HCT116 (cell line): ENCODE results near the gene GNLY. TPM values are rescaled to one million over a fixed set of nuclear protein-coding genes. Genes with fewer than 3 reads are reported as not detected.

Source experiments
- ATAC-seq: fragments of 200-7000 bp; cut with Tn5 transposase; 2 replicates; pipeline ENCODE4 v1.9.1; 2020; ENCODE audit warnings: mild to moderate bottlenecking, moderate library complexity
- BruUV-seq: library from RNA; stranded (reverse); fragments of 400-500 nt; replicated peaks from 2 replicates; lab custom pipeline; 2021; lab: Mats Ljungman, UMichigan
- CTCF ChIA-PET: fragments of 300-600 bp; sonication (Branson Sonifier 250); formaldehyde crosslinking; loops from one replicate; lab custom pipeline; 2021; ENCODE audit warnings: antibody characterized with exemption; lab: Charles Lee
- POLR2A ChIA-PET: fragments of 300-600, 350-600 bp; sonication (Branson Sonifier 250); formaldehyde crosslinking; loops from one replicate; lab custom pipeline; 2021; ENCODE audit warnings: antibody characterized with exemption; lab: Charles Lee
- RAD21 ChIA-PET, 2 experiments: fragments of 300-600 bp; sonication (Branson Sonifier 250); formaldehyde crosslinking; loops; one replicate each; lab custom pipeline; 2023; ENCODE audit warnings: low total read pairs in 2 of 2; ENCODE audit not compliant: uncharacterized antibody in 2 of 2, unreplicated experiment in 2 of 2, low non-redundant PET in 1 of 2; lab: Charles Lee
- DNase-seq: peaks from one replicate; pipeline ENCODE4 v3.0.0-alpha.2; 2010; ENCODE audit warnings: low read depth, low spot score
- H2AFZ ChIP-seq: fragments of 200-600 bp; shearing (Covaris generic), sonication (generic); 2 replicates; pipeline ENCODE4 v1.6.1; 2017; ENCODE audit warnings: low read depth, mixed run types, mixed read lengths, antibody characterized with exemption, low read length; ENCODE audit not compliant: poor library complexity, severe bottlenecking
- H3K27ac ChIP-seq: 2 replicates; pipeline ENCODE4 v1.5.1; 2012; ENCODE audit warnings: low read depth, low read length
- H3K27me3 ChIP-seq: fragments of 200-600 bp; sonication (generic); 2 replicates; pipeline ENCODE4 v1.6.1; 2016; ENCODE audit warnings: mixed run types, low read length, mixed read lengths; ENCODE audit not compliant: insufficient read depth
- H3K36me3 ChIP-seq, 2 experiments: fragments of 200-500 bp in 1 of 2; fragments of 200-600 bp in 1 of 2; sonication (Bioruptor generic) in 1 of 2; sonication (generic) in 1 of 2; 2 replicates each; pipeline versions ENCODE4 v1.5.1 to v1.6.1; 2014 to 2016; ENCODE audit warnings: low read length in 2 of 2, inconsistent platforms in 1 of 2, mixed read lengths in 1 of 2, mixed run types in 1 of 2; ENCODE audit not compliant: insufficient read depth in 2 of 2, control insufficient read depth in 1 of 2
- H3K4me1 ChIP-seq, 2 experiments: fragments of 200-600 bp in 1 of 2; sonication (generic) in 1 of 2; 2 replicates each; pipeline versions ENCODE4 v1.5.1 to v1.6.1; 2012 to 2017; ENCODE audit warnings: low read length in 2 of 2, inconsistent platforms in 1 of 2, mild to moderate bottlenecking in 1 of 2, mixed read lengths in 1 of 2, mixed run types in 1 of 2, moderate library complexity in 1 of 2; ENCODE audit not compliant: insufficient read depth in 2 of 2, control insufficient read depth in 1 of 2
- H3K4me2 ChIP-seq: fragments of 200-600 bp; sonication (generic); 2 replicates; pipeline ENCODE4 v1.6.1; 2017; ENCODE audit warnings: mixed run types, low read length, mixed read lengths
- H3K4me3 ChIP-seq, 2 experiments: fragments of 200-600 bp in 1 of 2; sonication (generic) in 1 of 2; replicated peaks in 1 of 2; 2 replicates each; pipeline ENCODE4 v1.5.1; 2011 to 2016; ENCODE audit warnings: low read length in 2 of 2, control low read depth in 1 of 2, low read depth in 1 of 2, mild to moderate bottlenecking in 1 of 2, mixed read lengths in 1 of 2, mixed run types in 1 of 2
- H3K79me2 ChIP-seq: fragments of 200-600 bp; sonication (generic); 2 replicates; pipeline ENCODE4 v1.6.1; 2017; ENCODE audit warnings: mild to moderate bottlenecking, mixed run types, low read length, moderate library complexity, mixed read lengths; ENCODE audit not compliant: insufficient read depth
- H3K9ac ChIP-seq: fragments of 200-600 bp; sonication (generic); 2 replicates; pipeline ENCODE4 v1.6.1; 2016; ENCODE audit warnings: low read length, mixed read lengths
- H3K9me2 ChIP-seq: fragments of 200-600 bp; sonication (generic), shearing (Covaris generic); 2 replicates; pipeline ENCODE4 v1.6.1; 2017; ENCODE audit warnings: mixed run types, mild to moderate bottlenecking, moderate library complexity; ENCODE audit not compliant: insufficient read depth
- H3K9me3 ChIP-seq, 2 experiments: fragments of 200-500 bp in 1 of 2; fragments of 200-600 bp in 1 of 2; sonication (Bioruptor generic) in 1 of 2; sonication (generic) in 1 of 2; 2 replicates each; pipeline ENCODE4 v1.6.1; 2014 to 2017; ENCODE audit warnings: low read length in 2 of 2, mixed read lengths in 2 of 2, inconsistent platforms in 1 of 2, low read depth in 1 of 2, mild to moderate bottlenecking in 1 of 2, mixed run types in 1 of 2, moderate library complexity in 1 of 2; ENCODE audit not compliant: control insufficient read depth in 1 of 2, insufficient read depth in 1 of 2
- H4K20me1 ChIP-seq: fragments of 200-600 bp; sonication (generic), shearing (Covaris generic); 2 replicates; pipeline ENCODE4 v1.6.1; 2017; ENCODE audit warnings: mixed run types, mild to moderate bottlenecking, moderate library complexity; ENCODE audit not compliant: insufficient read depth
- CBX3 ChIP-seq: IDR thresholded peaks from 2 replicates; pipeline ENCODE4 v1.6.1; 2012; ENCODE audit warnings: low read depth
- CEBPB ChIP-seq: IDR thresholded peaks from 2 replicates; pipeline ENCODE4 v1.6.1; 2012; ENCODE audit warnings: low read depth
- ELF1 ChIP-seq: IDR thresholded peaks from 2 replicates; pipeline ENCODE4 v1.6.1; 2012; ENCODE audit warnings: low read depth, borderline replicate concordance
- EZH2 ChIP-seq: fragments of 200-600 bp; sonication (generic); IDR thresholded peaks from 2 replicates; pipeline ENCODE4 v1.6.1; 2017; ENCODE audit warnings: antibody characterized with exemption, mixed run types
- EZH2phosphoT487 ChIP-seq: fragments of 200-600 bp; IDR thresholded peaks from 2 replicates; pipeline ENCODE4 v1.6.1; 2018; ENCODE audit warnings: antibody characterized with exemption, borderline replicate concordance
- FOSL1 ChIP-seq: IDR thresholded peaks from 2 replicates; pipeline ENCODE4 v1.6.1; 2012; ENCODE audit warnings: low read depth
- POLR2A ChIP-seq: IDR thresholded peaks from 2 replicates; pipeline ENCODE4 v1.7.0; 2011; ENCODE audit warnings: borderline replicate concordance; ENCODE audit not compliant: insufficient read depth, insufficient read length; ENCODE audit errors: extremely low read depth
- POLR2AphosphoS5 ChIP-seq: IDR thresholded peaks from 2 replicates; pipeline ENCODE4 v1.6.1; 2011; ENCODE audit warnings: mild to moderate bottlenecking, low read depth, low read length, moderate library complexity
- RAD21 ChIP-seq: IDR thresholded peaks from 2 replicates; pipeline ENCODE4 v1.6.1; 2012; ENCODE audit warnings: low read depth, mild to moderate bottlenecking
- SIN3A ChIP-seq: IDR thresholded peaks from 2 replicates; pipeline ENCODE4 v1.6.1; 2012; ENCODE audit warnings: low read depth
- SP1 ChIP-seq: IDR thresholded peaks from 2 replicates; pipeline ENCODE4 v1.6.1; 2012; ENCODE audit warnings: low read depth
- SRF ChIP-seq: IDR thresholded peaks from 2 replicates; pipeline ENCODE4 v1.6.1; 2012; ENCODE audit warnings: low read depth
- TCF7L2 ChIP-seq: IDR thresholded peaks from 2 replicates; pipeline ENCODE4 v1.7.0; 2011; ENCODE audit warnings: borderline replicate concordance, inconsistent platforms; ENCODE audit not compliant: insufficient read depth, insufficient read length; ENCODE audit errors: extremely low read depth
- YY1 ChIP-seq: IDR thresholded peaks from 2 replicates; pipeline ENCODE4 v1.6.1; 2011; ENCODE audit warnings: low read length, low read depth, moderate library complexity, mild to moderate bottlenecking; ENCODE audit not compliant: insufficient replicate concordance; ENCODE audit errors: extremely low read depth
- ZFX ChIP-seq: fragments of 450-650 bp; IDR thresholded peaks from 2 replicates; pipeline ENCODE4 v1.6.1; 2017
- ZNF274 ChIP-seq: fragments of 200-500 bp; sonication (Bioruptor generic); IDR thresholded peaks from 2 replicates; pipeline ENCODE4 v1.6.1; 2014; ENCODE audit warnings: mild to moderate bottlenecking, low read depth, low read length, inconsistent platforms
- intact Hi-C: fragments of 100-400 bp; cut with micrococcal nuclease; formaldehyde crosslinking; loops from 2 replicates; pipeline ENCODE4 v1.10.0; 2022
- total RNA-seq: library from RNA; stranded (reverse); gene quantifications from one replicate; pipeline ENCODE4 v1.2.1, GENCODE V29; 2021; ENCODE audit not compliant: unreplicated experiment
- TF ChIP-seq, protein P1 (sequence below): IDR thresholded peaks from 2 replicates; pipeline ENCODE4 v1.6.1; 2012
- TF ChIP-seq, protein P2 (sequence below): IDR thresholded peaks from 2 replicates; pipeline ENCODE4 v1.6.1; 2012; ENCODE audit warnings: low read depth
- TF ChIP-seq, protein P3 (sequence below), 3 experiments: fragments of 200-600 bp in 1 of 3; sonication (generic) in 1 of 3; IDR thresholded peaks in 2 of 3; conservative IDR thresholded peaks in 1 of 3; 2 replicates each; pipeline ENCODE4 v1.5.1; 2012 to 2017; ENCODE audit warnings: low read depth in 2 of 3, low read length in 2 of 3, antibody characterized with exemption in 1 of 3, borderline replicate concordance in 1 of 3, control low read depth in 1 of 3, mild to moderate bottlenecking in 1 of 3, mixed read lengths in 1 of 3, mixed run types in 1 of 3, moderate library complexity in 1 of 3; ENCODE audit not compliant: insufficient read depth in 1 of 3
- TF ChIP-seq, protein P4 (sequence below): IDR thresholded peaks from 2 replicates; pipeline ENCODE4 v1.6.1; 2012

The GNLY gene
- total RNA-seq, 1 experiment from 2014 or later: 0.74 TPM

DNA sequence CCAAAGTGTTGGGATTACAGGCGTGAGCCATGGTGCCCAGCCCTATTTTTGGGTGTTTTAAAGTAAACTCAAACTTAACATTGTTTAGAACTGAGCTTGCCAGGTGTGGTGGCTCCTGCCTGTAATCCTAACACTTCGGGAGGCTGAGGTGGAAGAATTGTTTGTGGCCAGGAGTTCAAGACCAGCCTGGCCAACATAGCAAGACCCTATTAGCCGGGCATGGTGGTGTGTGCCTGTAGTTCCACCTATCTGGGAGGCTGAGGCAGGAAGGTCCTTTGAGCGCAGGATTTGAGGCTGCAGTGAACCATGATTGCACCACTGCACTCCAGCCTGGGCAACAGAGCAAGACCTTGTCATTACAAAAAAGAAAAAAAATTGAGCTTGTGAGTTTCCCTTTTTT lies 43.7 kb upstream of the GNLY start:
- ChIA-PET CTCF (no interaction called here), RAD21 (no interaction called here)
- H3K9me3 ChIP-seq: no peaks in the 10 kb centered on the region
- no peaks in the 10 kb centered on the region for H3K27me3 ChIP-seq
- ATAC-seq: no peak
- intact Hi-C loops: no loop called here
- H4K20me1 ChIP-seq: no peaks in the 10 kb centered on the region
- no peak overlapping the region for H3K4me2 ChIP-seq
- no peak for DNase-seq
- H3K36me3 ChIP-seq: peaks cover 44 to 64% of the 10 kb centered on the region in 2 experiments
- TF ChIP-seq EZH2phosphoT487: no peak
- no peak for TF ChIP-seq CEBPB
- TF ChIP-seq SRF: no peak
- TF ChIP-seq, protein P1, sequence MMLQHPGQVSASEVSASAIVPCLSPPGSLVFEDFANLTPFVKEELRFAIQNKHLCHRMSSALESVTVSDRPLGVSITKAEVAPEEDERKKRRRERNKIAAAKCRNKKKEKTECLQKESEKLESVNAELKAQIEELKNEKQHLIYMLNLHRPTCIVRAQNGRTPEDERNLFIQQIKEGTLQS: no peak
- TF ChIP-seq, protein P2, sequence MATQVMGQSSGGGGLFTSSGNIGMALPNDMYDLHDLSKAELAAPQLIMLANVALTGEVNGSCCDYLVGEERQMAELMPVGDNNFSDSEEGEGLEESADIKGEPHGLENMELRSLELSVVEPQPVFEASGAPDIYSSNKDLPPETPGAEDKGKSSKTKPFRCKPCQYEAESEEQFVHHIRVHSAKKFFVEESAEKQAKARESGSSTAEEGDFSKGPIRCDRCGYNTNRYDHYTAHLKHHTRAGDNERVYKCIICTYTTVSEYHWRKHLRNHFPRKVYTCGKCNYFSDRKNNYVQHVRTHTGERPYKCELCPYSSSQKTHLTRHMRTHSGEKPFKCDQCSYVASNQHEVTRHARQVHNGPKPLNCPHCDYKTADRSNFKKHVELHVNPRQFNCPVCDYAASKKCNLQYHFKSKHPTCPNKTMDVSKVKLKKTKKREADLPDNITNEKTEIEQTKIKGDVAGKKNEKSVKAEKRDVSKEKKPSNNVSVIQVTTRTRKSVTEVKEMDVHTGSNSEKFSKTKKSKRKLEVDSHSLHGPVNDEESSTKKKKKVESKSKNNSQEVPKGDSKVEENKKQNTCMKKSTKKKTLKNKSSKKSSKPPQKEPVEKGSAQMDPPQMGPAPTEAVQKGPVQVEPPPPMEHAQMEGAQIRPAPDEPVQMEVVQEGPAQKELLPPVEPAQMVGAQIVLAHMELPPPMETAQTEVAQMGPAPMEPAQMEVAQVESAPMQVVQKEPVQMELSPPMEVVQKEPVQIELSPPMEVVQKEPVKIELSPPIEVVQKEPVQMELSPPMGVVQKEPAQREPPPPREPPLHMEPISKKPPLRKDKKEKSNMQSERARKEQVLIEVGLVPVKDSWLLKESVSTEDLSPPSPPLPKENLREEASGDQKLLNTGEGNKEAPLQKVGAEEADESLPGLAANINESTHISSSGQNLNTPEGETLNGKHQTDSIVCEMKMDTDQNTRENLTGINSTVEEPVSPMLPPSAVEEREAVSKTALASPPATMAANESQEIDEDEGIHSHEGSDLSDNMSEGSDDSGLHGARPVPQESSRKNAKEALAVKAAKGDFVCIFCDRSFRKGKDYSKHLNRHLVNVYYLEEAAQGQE: no peak
- TF ChIP-seq, protein P3, sequence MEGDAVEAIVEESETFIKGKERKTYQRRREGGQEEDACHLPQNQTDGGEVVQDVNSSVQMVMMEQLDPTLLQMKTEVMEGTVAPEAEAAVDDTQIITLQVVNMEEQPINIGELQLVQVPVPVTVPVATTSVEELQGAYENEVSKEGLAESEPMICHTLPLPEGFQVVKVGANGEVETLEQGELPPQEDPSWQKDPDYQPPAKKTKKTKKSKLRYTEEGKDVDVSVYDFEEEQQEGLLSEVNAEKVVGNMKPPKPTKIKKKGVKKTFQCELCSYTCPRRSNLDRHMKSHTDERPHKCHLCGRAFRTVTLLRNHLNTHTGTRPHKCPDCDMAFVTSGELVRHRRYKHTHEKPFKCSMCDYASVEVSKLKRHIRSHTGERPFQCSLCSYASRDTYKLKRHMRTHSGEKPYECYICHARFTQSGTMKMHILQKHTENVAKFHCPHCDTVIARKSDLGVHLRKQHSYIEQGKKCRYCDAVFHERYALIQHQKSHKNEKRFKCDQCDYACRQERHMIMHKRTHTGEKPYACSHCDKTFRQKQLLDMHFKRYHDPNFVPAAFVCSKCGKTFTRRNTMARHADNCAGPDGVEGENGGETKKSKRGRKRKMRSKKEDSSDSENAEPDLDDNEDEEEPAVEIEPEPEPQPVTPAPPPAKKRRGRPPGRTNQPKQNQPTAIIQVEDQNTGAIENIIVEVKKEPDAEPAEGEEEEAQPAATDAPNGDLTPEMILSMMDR (IDR thresholded peaks at IDR 0.05 in 2 of 3, conservative IDR thresholded peaks at IDR 0.05 in 1 of 3; ENCODE audit: borderline replicate concordance in 1 of 3, insufficient read depth in 1 of 3, low read depth in 2 of 3, low read length in 2 of 3): no peak
- TF ChIP-seq SIN3A: no peak
- TF ChIP-seq ELF1: no peak
- TF ChIP-seq FOSL1: no peak
- no peak for TF ChIP-seq TCF7L2
- no peak for TF ChIP-seq ZNF274
- TF ChIP-seq, protein P4, sequence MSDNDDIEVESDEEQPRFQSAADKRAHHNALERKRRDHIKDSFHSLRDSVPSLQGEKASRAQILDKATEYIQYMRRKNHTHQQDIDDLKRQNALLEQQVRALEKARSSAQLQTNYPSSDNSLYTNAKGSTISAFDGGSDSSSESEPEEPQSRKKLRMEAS: no peak
- TF ChIP-seq YY1: no peak
- no peak for TF ChIP-seq SP1
- TF ChIP-seq POLR2AphosphoS5: no peak
- no peak for TF ChIP-seq POLR2A
- no peak for TF ChIP-seq RAD21
- TF ChIP-seq CBX3: no peak
- TF ChIP-seq ZFX: no peak
- TF ChIP-seq EZH2: no peak
- TF ChIP-seq, all 23 proteins: peak for 0
- Histone ChIP-seq H3K27ac (no peak overlapping the region), H3K9me2 (no peaks in the 10 kb centered on the region), H2AFZ (no peak overlapping the region), H3K79me2 (peaks cover 16% of the 10 kb centered on the region; the same call in 1 of the 2 replicates), H3K4me3 (no peak overlapping the region), H3K4me1 (no peaks in the 10 kb centered on the region), H3K9ac (no peak overlapping the region)
- POLR2A ChIA-PET: no interaction called here
- no TSS peak for BruUV-seq
